WI38 (cell line): ENCODE measurements around the gene AFG3L2.
A peak's percentile ranks its signal among the peaks of the same experiment; 100 is the strongest.

Experiments
- H3K4me3 ChIP-seq: 2 replicates; pipeline ENCODE4 v1.5.1; 2011; ENCODE audit warnings: low read depth, mild to moderate bottlenecking, control low read depth, low read length
- CTCF ChIP-seq: IDR thresholded peaks from 2 replicates; pipeline ENCODE4 v1.5.1; 2012; ENCODE audit warnings: low read depth, mild to moderate bottlenecking, control low read depth, low read length

The AFG3L2 gene

GRCh38 chr18:12305930-12306629 lies 70.9 kb downstream of the AFG3L2 start:
- H3K4me3 ChIP-seq = peak overlapping the region; percentile 90
- no peak for TF ChIP-seq CTCF

- TF ChIP-seq CTCF = no peak
- H3K4me3 ChIP-seq = no peak overlapping the region
Measured at GRCh38 chr18:12305211-12305610, 71.8 kb downstream of the AFG3L2 start.

GRCh38 chr18:12304351-12305210 lies 72.4 kb downstream of the AFG3L2 start:
- no peak overlapping the region for H3K4me3 ChIP-seq
- no peak for TF ChIP-seq CTCF

GRCh38 chr18:12302391-12303147 lies 74.5 kb downstream of the AFG3L2 start:
- no peak for TF ChIP-seq CTCF
- H3K4me3 ChIP-seq = no peak overlapping the region

GRCh38 chr18:12301263-12302005 lies 75.6 kb downstream of the AFG3L2 start:
- H3K4me3 ChIP-seq = no peak overlapping the region
- no peak for TF ChIP-seq CTCF

GRCh38 chr18:12299862-12300261 lies 77.2 kb downstream of the AFG3L2 start:
- no peak overlapping the region for H3K4me3 ChIP-seq
- TF ChIP-seq CTCF = no peak
